Activated CD4-positive, CD25-positive, alpha-beta regulatory T cell (primary cell): ENCODE measurements around the gene CSGALNACT2.

Experiments used
- DNase-seq, 4 experiments: peaks; one replicate each; lab custom pipeline; 2025; lab: John Stamatoyannopoulos, UW

Gene CSGALNACT2

DNA sequence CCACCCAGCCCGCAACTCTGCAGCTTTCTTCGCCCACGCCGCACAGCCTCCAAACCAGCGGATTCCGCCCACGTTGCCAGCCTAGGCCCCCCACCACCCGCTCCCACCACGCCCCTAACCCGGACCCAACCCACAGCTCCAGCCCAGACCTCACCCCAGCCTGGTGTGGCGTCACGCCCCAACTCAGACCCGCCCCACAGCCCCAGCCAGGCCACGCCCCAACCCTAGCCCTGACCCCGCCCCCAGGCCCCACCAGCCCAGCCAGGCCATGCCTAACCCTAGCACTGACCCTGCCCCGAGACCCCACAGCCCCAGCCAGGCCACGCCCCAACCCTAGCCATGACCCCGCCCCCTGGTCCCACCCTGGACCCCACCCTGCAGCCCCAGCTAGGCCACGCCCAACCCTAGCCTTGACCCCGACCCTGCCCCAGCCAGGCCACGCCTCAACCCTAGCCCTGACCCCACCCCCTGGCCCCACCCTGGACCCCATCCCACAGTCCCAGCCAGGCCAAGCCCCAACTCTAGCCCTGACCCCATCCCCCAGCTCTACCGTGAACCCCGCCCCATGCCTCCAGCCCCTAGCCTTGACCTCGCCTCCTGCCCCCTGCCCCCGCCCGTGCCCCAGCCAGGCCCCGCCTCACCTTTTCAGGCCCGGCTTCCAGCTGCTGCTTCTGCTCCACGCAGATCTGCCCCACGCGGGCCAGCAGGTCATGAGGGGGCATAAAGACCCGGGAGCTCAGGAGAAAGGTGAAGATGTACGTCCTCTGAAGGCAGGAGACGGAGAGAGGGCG, 64.6 kb downstream of the CSGALNACT2 start:
- peak in 1 of 4 experiments; percentile 22 for DNase-seq

DNA sequence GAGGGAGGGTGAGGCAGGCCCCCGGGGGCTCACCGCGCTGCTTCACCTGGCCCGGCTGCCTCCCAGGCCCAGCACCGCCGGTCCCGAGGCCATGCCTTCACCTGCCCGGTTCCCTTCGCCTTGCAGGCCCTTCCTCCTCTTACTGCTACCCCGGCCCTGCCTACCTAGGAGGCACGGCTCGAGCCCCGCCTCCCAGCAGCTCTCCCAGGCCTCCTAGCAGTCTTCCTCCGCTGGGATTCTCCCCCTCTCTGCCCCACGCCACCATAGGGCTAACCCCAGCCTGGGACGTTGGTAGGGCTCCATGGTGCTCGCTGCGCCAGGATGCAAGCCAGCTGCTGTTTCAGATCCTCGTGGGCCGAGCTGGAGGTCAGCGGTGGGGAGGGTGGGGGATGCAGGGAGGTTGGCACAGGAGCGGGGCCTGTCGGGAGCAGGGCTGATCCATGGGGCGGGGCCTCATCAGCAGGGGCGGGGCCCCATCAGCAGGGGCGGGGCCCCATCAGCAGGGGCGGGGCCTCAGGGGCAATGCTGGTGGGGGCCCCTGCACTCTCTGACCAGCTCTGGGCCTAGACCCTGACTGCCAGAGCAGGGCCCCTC, 65.3 kb downstream of the CSGALNACT2 start:
- no peak for DNase-seq

DNA sequence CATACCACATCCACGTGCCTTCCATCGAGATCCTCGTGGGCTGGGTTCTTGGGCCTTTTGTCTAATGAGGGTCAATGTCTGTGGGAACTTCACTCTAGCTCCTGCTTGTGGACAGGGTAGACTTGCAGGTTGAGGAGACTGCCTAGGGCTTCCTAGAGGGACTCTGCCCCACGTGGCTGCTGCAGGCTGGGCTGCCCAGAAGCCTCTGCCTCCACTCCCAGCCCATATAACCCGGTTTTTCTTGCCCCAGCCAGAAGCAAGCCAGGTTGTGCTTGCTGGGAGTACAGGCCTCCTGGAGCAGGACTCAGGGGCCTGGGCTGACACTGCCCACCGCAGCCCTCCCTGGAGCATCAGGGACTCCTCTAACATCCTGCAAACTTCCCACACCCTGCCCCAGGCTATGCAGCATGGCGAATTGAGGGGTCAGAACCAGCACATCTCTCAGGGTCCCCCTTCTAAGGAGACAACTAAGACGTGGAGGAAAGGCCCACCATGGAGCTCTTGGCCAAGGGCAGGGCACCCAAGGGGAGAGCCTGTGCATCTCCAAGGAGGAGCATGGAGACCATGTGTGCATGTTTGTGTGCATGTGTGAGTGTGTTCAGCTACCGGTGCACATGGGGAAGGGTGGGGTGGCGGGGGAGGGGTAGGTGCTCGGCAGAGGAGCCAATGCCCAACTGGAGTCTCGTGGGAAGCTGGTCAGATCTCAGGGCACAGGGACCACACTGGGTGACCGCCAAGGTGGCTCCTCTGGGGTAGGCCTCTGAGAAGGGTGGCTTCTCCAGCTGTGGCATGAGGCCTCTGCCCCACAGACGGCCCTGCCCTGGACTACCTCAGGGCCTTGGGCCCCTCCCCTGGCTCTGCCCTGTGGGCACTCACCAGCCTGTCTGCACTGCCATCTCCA, 66.0 kb downstream of the CSGALNACT2 start:
- no peak for DNase-seq

DNA sequence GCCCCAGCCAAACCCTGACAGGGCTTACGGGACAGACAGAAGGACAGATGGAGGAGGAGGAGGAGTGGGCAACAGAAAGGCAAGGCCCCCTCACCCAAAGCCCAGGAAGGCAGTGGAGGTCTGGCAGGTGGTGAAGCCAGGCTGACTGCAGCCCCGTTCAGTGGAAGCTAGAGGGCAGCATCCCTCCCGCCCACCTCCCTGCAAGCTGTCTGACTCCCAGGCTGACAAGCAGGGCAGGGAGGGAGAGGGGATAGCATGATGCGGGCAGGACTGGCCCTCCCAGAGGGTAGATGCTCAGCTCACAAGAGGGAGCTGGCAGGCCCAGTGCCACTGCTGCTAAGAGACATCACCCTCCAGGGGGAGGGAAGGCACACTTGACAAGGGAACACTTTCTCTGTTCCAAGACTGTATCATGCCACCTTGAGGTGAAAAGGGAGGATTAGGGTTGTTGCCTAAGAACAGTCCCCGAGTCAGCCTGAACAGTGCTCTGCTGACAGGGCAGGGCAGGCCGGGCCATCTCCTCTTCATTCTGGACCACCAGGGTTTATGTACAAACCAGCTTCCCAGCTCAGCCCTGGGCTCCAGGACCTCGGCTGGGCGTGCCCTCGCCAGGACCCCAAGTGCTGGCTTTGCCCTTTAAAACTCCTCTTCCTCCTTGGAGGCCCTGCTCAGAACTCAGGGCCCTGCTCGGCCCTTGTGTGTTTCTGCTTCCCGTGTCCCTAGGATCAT, 66.9 kb downstream of the CSGALNACT2 start:
- DNase-seq = peak in 2 of 4 experiments; percentile 19

DNA sequence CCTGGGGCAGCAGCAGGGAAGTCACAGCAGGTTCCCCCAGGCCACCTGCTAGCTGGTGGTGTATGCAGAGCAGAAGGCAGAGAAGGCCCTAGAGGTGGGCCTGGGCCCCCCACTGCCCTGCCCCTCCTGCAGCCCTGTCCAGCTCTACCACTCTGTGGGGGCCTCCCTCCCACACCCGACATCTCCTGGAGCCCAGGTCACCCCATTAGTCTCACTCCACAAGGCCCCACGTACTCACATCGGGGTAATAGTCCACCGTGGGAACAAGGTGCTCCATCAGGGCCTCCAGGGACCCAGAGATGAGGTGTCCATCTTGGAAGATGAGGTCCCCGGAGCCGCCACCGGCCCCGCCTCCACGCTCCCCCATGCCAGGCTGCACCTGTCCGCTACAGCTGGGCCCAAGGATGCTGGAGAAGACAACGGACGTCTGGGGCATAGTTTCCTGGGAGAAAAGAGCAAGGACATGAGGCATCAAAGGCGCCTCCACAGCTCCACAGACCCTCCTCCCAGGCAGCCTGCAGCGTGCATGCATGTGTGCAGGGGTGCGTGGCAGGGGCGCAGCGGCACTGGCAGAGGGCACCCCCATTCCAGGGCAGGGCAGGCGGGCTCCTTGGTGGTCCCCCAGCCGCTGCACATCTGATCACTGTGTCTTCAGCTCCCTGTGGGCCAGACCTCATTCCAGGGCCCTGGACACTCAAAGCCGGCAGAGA, 67.6 kb downstream of the CSGALNACT2 start:
- DNase-seq = no peak

DNA sequence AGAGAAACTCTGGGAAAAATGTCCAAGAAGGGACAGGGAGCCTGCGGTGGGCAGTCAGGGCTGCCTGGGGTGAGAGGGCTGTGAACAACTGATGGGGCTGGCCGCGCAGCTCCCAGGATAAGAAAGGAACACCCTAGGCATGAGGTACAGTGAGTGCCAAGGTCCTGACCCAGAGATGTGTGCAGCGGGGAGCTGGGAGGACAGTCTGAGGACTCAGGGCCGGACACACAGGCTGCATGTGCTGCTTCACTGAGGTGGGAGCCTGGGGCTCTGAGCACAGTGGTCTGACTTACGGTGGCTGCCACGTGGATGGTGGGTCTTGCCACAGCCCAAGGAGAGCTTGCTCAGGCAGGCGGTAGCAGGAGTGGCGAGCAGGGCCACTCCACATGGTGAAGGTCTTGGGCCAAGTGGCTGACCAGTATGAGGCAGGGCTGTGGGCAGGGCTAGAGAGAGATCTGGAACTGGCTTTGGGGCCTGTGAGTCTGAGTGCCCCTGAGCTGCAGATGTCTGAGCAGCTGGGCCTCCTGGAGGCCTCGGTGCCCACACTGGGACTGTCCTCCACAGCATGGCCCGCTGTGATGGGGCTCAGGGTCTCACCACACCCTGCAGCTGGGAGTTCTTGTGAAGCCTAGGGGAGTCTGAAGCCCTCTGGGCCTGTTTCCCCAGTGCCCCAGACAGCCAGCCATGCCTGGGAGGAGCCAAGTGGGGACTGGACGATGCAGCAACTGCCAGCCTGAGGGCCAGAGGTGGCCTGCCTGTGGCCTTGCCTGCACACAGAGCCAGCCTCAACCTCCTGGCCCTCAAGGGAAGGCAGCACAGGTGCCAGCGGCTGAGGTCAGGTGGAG, 68.4 kb downstream of the CSGALNACT2 start:
- DNase-seq = no peak

DNA sequence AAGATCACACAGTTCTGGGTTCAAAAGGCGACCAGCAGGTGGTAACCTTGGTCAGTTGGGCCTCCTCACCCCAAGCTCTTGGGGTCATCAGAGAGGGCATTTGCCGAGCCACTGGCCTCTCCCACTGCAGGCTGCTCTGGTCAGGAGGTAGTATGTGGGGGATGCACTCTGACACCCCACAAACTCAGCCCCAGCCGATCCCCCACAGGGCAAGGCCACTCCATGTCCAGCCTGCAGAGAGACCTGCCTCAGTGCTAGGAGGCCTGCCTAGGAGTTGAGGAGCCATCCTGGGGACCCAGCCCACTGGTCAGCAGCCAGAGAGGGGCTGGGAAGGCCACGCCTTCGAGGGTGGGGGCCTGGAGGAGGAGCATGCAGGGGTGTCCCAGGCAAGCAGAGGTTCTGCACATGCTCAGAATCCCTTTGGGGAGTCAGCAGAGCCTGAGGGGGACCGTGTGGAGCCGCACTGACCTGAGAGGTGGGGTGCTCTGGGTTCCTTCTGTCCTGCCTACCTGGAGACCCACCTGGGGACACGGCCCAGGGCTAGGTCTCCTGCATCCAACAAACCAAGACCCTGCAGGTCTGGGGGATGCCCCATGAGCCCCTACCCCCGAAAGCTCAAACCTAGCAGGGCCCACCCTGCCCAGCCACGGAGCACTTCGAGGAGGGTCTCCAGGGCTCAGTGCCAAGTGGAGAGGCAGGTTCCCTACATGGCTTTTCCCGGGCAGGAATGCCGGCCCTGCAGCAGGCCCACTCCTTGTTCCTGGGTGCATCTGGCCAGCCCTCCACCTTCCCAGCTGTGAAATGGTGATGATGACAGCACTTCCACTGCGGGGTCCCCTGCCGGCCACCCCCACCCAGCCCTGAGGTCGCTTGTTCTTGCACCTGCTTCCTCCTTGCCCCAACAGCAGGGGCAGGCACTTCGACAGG, 70.2 kb downstream of the CSGALNACT2 start:
- no peak for DNase-seq

DNA sequence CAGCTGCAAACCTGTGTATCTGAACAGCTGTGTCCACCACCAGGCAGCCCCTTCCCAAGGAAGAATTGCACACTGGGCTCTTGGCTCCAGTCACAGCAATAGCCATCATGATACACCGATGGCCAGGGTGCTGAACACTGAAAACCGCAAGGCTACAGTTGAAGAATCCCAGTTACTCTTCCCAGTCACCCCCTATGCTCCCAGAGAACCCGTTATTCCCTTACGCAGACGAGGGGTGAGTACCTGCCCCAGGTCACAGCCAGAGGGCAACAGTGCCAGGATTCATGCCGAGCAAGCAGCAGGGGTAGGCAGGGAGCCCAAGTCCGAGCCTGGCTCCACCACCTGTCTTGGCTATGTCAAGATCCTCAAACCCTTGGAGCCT, 70.8 kb downstream of the CSGALNACT2 start:
- no peak for DNase-seq

DNA sequence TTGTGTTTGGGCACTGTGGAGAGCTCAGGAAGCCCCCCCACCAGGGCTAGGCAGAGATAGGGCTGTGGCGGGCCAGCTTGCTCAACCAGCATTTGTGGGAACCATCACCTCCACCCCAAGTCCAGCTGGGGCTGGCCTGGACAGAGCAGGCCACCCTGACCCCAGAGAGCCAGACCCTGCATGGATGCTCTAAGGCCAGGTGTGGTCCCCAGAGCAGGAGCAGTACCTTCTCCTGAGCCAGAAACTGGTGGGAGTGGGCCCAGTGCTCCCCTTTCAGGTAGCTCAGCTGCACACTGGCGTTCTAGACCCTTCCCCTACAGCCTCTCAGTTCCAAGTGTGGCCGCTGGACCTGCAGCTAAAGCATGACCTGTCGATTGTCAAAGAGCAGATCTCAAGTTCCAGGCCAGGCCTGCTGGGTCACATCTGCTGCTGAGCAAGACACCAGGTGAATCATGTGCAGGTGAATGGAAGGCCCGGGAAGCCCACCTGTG, 71.5 kb downstream of the CSGALNACT2 start:
- DNase-seq = no peak

DNA sequence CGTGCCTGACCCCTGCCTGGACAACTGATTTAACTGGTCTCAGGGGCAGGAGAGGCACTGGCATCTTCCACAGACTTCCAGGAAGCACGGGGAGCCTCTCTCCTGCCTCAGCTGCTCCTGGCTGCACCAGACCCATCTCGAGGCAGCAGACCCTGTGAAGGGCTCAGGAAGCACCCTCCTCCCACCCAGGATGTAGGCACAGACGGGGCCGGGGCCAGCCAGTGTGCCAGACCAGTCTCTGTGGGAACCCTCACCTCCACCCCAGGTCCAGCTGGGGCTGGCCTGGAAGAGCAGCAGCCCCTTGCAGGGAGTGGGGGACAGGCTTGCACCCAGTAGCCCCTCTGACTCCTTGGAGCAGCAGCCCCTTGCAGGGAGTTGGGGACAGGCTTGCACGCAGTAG, 72.3 kb downstream of the CSGALNACT2 start:
- no peak for DNase-seq

DNA sequence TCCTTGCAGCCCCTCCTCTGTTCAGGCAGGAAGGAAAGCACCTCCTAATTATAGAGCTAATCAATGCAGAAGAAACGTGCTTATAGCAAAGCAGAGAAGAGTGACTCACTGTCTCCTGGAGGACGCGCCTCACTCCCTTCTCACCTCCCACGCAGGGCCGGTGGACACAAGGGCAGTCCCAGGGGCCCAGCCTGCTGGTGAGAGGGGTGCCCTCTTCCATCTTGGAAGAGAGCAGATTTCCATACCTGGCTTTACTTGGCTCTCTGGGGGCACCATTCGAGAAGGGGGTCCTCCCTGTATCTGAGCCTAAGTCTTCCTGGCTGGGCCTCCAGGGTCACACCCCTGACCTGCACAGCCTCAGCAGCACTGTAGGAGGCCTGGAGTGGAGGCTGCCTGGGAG, 72.8 kb downstream of the CSGALNACT2 start:
- DNase-seq = no peak

DNA sequence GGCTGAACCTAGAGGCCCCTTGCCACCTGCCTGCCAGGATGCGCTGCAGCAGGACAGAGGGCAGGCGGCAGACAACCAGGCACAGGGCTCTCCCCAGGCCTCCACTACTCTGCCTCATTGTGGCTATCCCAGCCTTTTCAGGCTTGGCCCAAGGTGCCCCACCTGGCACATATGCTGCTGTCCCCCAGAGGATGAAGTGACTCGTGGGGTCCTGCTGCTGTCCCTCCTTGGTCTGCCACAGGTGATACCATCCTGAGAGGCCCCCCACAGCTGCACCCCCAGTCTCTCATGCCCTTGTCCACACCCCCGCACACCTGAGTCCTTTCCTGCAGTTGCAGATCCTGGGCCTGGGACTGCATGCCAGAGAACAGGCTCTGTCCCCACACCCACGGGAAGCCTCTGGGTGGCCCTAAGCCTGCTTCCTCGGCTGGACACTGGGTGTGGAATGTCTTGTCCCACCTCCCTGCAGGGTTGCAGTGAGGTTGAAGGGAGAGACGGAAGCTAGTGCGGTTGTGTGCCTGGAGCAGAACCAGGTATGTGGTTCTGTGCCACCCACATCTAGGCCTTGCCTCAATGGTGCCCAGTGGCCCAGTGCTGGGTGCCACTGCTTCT, 73.3 kb downstream of the CSGALNACT2 start:
- DNase-seq = no peak

DNA sequence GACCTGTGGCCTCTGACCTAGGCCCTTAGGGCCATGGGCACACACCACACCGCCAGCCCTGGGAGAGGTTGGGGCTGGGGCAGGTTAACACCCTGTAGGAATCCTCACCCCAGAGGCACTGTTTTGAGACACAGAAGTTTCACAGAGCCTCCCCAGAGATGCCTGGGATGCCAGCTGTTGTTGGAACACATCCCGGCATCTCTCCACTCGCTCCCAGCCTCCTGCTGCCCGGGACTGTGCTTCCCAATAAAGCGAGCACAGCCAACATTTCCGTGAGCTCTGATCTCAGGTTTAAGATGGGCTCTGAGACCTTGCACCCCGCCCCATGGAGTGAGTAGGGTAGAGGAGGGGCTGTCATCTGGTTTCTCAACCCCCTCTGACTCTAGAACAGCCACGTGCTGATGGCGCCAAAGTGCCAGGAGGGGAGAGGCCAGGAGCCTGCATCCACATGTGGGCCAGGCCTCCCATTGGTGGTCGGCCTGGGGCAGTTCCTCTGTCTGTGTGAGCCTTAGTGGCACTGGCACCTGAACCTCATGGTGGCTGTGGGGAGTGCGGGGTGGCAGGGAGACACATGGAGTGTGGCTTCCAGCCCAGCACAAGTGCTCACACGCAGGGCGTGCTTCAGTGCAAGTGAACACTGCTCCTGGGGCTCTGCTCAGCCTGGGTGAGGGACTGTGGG, 73.9 kb downstream of the CSGALNACT2 start:
- no peak for DNase-seq

DNA sequence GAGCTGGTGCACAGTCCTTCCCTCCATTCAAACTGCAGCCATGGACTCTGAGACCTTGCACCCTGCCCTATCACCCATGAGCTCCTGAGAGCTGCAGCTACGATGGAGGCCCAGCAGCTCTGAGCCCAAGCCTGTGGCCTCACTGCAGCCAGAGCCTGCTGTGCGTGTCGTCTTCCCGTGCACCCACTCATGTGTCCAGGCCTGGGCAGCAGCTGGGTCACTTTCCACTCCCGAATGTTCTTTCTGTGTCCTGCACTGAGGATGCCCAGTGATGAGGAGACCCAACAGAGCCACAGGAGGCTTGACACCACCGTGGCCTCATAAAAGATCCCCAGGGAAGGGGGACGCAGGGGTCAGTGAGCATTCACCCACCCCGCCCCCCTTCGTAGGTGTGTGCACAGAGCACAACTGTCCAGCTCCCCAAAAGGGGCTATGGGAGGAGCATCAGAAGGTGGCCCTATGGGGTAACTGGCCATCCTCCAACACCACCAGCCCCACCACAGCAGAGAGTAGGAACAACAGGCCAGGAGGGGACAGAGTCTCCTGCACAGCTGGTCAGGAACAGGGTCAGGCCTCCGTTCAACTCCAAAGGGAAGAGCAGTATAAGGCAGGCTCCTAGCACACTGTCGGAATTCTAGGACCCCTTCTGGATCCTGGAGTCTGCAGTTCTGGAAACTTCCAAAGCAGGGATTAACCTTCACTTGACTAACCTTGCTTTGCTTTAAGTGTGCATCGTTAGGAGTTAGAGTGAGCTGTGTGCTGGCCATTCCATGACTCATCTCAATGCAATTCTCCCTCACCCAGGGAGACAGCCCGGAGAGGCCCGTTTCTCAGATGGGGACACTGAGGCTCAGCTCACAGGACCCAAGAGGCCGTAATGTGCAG, 76.1 kb downstream of the CSGALNACT2 start:
- DNase-seq = no peak

DNA sequence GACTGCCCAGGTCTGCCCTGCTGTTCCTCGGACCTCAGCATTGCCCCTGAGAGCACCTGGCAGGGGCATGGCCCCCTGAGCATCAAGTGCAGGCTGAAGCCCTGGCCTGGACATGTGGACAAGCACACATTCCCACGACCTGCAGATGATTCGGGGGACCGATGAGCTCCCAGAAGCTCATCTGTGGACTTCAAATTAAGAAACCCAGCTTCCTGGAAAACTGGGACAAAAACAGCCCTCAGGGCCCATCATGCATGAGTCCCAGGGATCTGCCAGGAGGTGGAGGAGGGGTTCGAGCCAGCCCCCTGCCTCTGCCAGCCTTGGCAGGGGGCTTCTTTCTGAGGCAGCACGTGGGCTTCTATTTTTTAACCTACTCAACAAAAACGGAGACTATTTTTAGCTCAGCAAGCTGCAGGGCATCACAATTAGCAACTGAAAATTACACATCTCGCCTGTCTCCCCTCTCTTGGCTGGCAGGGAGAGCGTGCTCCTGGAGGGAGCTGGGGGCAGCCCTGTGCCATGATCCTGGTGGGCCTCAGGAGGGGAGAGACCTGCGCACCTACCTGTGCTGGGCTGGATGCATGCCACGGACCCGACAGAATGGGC, 76.8 kb downstream of the CSGALNACT2 start:
- DNase-seq = no peak

DNA sequence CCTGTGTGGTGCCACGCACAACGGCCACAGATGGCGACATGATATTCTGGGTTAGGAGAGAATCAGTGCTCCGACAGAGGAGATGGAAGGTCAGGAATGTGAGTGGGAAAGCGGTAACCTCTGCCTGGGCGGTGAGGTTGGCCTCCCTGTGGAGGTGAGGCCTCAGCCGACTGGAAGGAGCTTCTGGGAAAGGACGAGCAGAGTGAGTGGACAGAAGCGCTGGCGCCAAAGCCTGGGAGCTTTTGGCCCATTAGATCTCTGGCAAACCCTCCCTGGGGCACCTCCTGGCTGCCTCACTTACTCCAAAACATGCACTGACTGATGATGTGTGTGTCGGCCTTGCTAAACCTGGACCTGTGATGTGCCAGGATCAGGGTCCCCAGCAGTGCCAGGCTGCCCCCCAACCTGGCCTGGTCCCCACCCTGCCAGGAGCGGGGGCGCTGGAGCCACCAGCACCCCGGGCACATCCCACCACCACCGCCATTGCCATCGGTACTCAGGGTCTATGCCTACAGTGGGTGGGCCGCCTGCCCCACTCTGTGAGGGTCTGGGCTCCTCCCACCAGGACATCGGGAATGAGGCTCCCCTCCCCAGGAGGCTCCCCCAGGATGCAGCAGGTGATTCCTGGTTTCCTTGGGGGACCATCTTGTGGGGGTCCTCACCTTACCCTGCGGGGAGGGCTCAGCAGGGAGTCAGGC, 77.7 kb downstream of the CSGALNACT2 start:
- no peak for DNase-seq
